ENCODE results near the gene MATR3. TPM values are rescaled to one million over a fixed set of nuclear protein-coding genes. Genes with fewer than 3 reads are reported as not detected.
"Not testable (repeated sequence)": the region's sequence is repeated elsewhere in the genome, so short reads cannot be mapped to it uniquely, and the experiment has no call there.

MATR3 gene
- total and polyA plus RNA-seq, 2 of the 4 experiments (the other 2 are of a cell fraction) = 81.4 to 367 TPM

- H3K9me3 ChIP-seq (ENCODE audit: control insufficient read depth, insufficient read depth, low read length); H3K9ac ChIP-seq (ENCODE audit: low read depth, low read length); H3K27me3 ChIP-seq (ENCODE audit: control insufficient read depth, insufficient read depth, low read length); POLR2A ChIA-PET (ENCODE audit: unreplicated experiment); H2AFZ ChIP-seq (replicated peaks; ENCODE audit: low read length, poor library complexity); H2BK5ac ChIP-seq (ENCODE audit: low read depth, low read length, poor library complexity, severe bottlenecking); H4K8ac ChIP-seq (ENCODE audit: low read depth in 2 of 2, low read length in 2 of 2); H4K91ac ChIP-seq (ENCODE audit: insufficient read depth, low read depth, low read length); CTCF ChIA-PET; H3K4me1 ChIP-seq (ENCODE audit: control insufficient read depth, insufficient read depth, low read length); in situ Hi-C loops (cut with MboI; ENCODE audit: low sequenced_read_pairs); H2AK5ac ChIP-seq (ENCODE audit: low read depth, low read length); H3K9me1 ChIP-seq (ENCODE audit: insufficient read depth, low read length); H3K14ac ChIP-seq (replicated peaks; ENCODE audit: low read depth, low read length); H2BK20ac ChIP-seq (ENCODE audit: low read depth, low read length); H3K36me3 ChIP-seq (ENCODE audit: control insufficient read depth, insufficient read depth, low read length); dilution Hi-C loops (cut with HindIII; ENCODE audit: low sequenced_read_pairs, unreplicated experiment); DNase-seq; BruUV-seq (replicated peaks); H2BK120ac ChIP-seq (ENCODE audit: low read depth, low read length); ATAC-seq (ENCODE audit: low read depth); H3K4ac ChIP-seq (ENCODE audit: low read depth, low read length); H4K5ac ChIP-seq (ENCODE audit: low read depth, low read length); H3K23ac ChIP-seq (ENCODE audit: low read depth, low read length); H2AK9ac ChIP-seq (replicated peaks; ENCODE audit: low read depth, low read length, poor library complexity); H3K56ac ChIP-seq (ENCODE audit: extremely low read depth, insufficient read depth, low read length); H3K27ac ChIP-seq (ENCODE audit: insufficient read depth, low read length); H3K18ac ChIP-seq (ENCODE audit: low read depth, low read length); H3K4me2 ChIP-seq (ENCODE audit: low read depth, low read length); intact Hi-C loops (cut with micrococcal nuclease); H3K4me3 ChIP-seq (ENCODE audit: insufficient read depth, low read depth, low read length); H2BK15ac ChIP-seq (ENCODE audit: low read depth, low read length): not testable (repeated sequence)
- H4K20me1 ChIP-seq (ENCODE audit: insufficient read depth, low read length) = peaks cover 90% of the 10 kb centered on the region
- peaks cover 0 to 72% of the 10 kb centered on the region in 2 experiments; a peak in 2 of 4 replicates for H3K79me1 ChIP-seq (ENCODE audit: low read depth in 1 of 2, low read length in 2 of 2)
- WGBS, 2 experiments (ENCODE audit: extremely low coverage in 2 of 2, insufficient read length in 1 of 2) = 95% methylated on average over 7 of the region's 8 CpGs; no CpG with 5 or more reads in 1 of the 2 experiments
These were observed 62.4 kb downstream of the MATR3 start for GRCh38 chr5:139355900-139356299.

Data from IMR-90 (cell line).